ENCODE results near the gene FNDC1.

GRCh38 chr6:159255434-159255951, 86.3 kb downstream of the FNDC1 start:
- TF ChIP-seq CTCF (IDR thresholded peaks at IDR 0.05), result no peak
- no peak for TF ChIP-seq POLR2A (IDR thresholded peaks at IDR 0.05)
